ENCODE data around the gene ZNF519.

DNA sequence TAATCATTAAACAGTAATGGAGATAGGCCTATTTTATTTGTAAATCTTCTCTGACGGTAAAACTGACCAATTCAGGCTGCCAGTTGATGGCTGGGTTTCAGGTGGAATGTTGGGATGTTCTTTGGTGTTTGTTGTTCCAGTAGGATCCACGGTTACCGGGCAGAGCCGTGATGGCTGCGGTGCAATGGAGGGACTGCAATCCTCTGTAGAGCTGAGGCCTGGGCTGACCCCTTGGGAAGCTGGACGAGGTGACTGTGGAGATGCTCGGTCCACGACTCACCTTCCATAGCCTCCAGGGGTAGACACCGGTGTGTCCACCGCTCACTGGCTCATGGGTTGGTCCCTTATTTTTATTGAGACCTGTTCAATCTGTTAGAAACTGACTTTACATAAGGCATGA, 42.5 kb downstream of the ZNF519 start:
- TF ChIP-seq GATA2 (IDR thresholded peaks at IDR 0.05; ENCODE audit: low read depth, low read length) (no peak), GATA3 (IDR thresholded peaks at IDR 0.05; ENCODE audit: low read depth, low read length) (no peak)

Data from SH-SY5Y (cell line).